Spleen (tissue), 11 donors: Measurements from ENCODE around the gene AP3B1. TPM values are rescaled to one million over a fixed set of nuclear protein-coding genes. Genes with fewer than 3 reads are reported as not detected.
"Not testable (repeated sequence)": the region's sequence is repeated elsewhere in the genome, so short reads cannot be mapped to it uniquely, and the experiment has no call there.

Experiments
- DNase-seq: peaks from one replicate; pipeline ENCODE4 v3.0.0-alpha.2; 2020
- H3K27ac ChIP-seq, 8 donors: fragments of 200-600 bp; sonication (generic) in 7 of 8; 1 replicate in 4 of 8; 2 replicates in 4 of 8; pipeline versions ENCODE4 v1.5.0 to v1.8.0; 2016 to 2021; ENCODE audit warnings: inconsistent platforms in 4 of 8, mild to moderate bottlenecking in 4 of 8, moderate library complexity in 1 of 8
- H3K27me3 ChIP-seq, 7 donors: fragments of 200-600 bp; sonication (generic) in 6 of 7; replicated peaks in 1 of 7; 1 replicate in 4 of 7; 2 replicates in 3 of 7; pipeline versions ENCODE4 v1.5.0 to v1.8.0; 2016 to 2021; ENCODE audit warnings: inconsistent platforms in 3 of 7, mild to moderate bottlenecking in 1 of 7
- H3K36me3 ChIP-seq, 6 donors: fragments of 200-600 bp; sonication (generic) in 5 of 6; 1 replicate in 4 of 6; 2 replicates in 2 of 6; pipeline versions ENCODE4 v1.5.0 to v1.8.0; 2016 to 2021; ENCODE audit warnings: inconsistent platforms in 2 of 6
- H3K4me1 ChIP-seq, 6 donors: fragments of 200-600 bp; sonication (generic) in 5 of 6; 1 replicate in 3 of 6; 2 replicates in 3 of 6; pipeline versions ENCODE4 v1.5.0 to v1.8.0; 2016 to 2021; ENCODE audit warnings: inconsistent platforms in 3 of 6
- H3K4me3 ChIP-seq, 8 donors: fragments of 200-600 bp; sonication (generic) in 7 of 8; 1 replicate in 4 of 8; 2 replicates in 4 of 8; pipeline versions ENCODE4 v1.5.0 to v1.8.0; 2016 to 2021; ENCODE audit warnings: inconsistent platforms in 4 of 8, mild to moderate bottlenecking in 4 of 8, moderate library complexity in 2 of 8
- H3K9me3 ChIP-seq, 8 donors: fragments of 200-600 bp; sonication (generic) in 7 of 8; 1 replicate in 4 of 8; 2 replicates in 4 of 8; pipeline versions ENCODE4 v1.5.0 to v1.8.0; 2016 to 2021; ENCODE audit warnings: inconsistent platforms in 4 of 8
- CTCF ChIP-seq, 11 experiments: fragments of 200-600 bp in 7 of 11; fragments of 450-650 bp in 4 of 11; sonication (generic) in 4 of 11; IDR thresholded peaks in 8 of 11; conservative IDR thresholded peaks in 3 of 11; 1 replicate in 7 of 11; 2 replicates in 4 of 11; pipeline versions ENCODE4 v1.4.0 to v1.8.0; 2016 to 2021; ENCODE audit warnings: antibody characterized with exemption in 11 of 11, inconsistent platforms in 4 of 11, mild to moderate bottlenecking in 1 of 11
- POLR2A ChIP-seq, 3 donors: fragments of 450-650 bp; IDR thresholded peaks; one replicate each; pipeline ENCODE4 v1.5.1; 2017; ENCODE audit warnings: antibody characterized with exemption in 3 of 3, mild to moderate bottlenecking in 1 of 3
- POLR2AphosphoS5 ChIP-seq, 3 donors: sonication (generic); formaldehyde crosslinking; IDR thresholded peaks; one replicate each; pipeline ENCODE4 v1.5.1; 2017; ENCODE audit warnings: antibody characterized with exemption in 3 of 3
- WGBS, 5 donors: extraction: QIAGEN DNeasy Blood & Tissue Kit in 3 of 5; methylation state at CpG; one replicate each; pipeline versions ENCODE4 v1.1.5 to v1.1.7; 2013 to 2018; 5-methylcytosine and 5-hydroxymethylcytosine counted together
- intact Hi-C: fragments of 100-400 bp; cut with DNase I; formaldehyde crosslinking; loops from one replicate; pipeline ENCODE4 v1.15.0; 2023; ENCODE audit warnings: low total_unique reads
- polyA plus RNA-seq, 3 donors: library from polyadenylated mRNA; stranded (reverse); fragments of 200-250 nt; gene quantifications; one replicate each; pipeline ENCODE4 v1.2.1, GENCODE V29; 2013
- total RNA-seq, 7 donors: library from RNA; depleted of rRNA in 3 of 7; stranded (reverse); fragments of >200 nt in 3 of 7; fragmentation: NEBNext Ultra II Directional in 4 of 7; extraction: Animal tissue kit (Norgen Biotek cat#: 25700) in 4 of 7; gene quantifications; one replicate each; pipeline versions ENCODE4 v1.1.0 to v1.2.1, GENCODE V29; 2016 to 2021
- donor health status: healthy with polysubstance abuse.
- donor health status: DM: no; HTN: no; CAD: no; lungs with moderate emphysema.
- donor health status: DM: no; HTN: no; CAD: no.
- donor health status: Bipolar disorder and iron deficiency.
- donor health status: healthy.
- donor health status: DM: no; HTN: no; CAD: no.
- donor health status: DM: yes; HTN: yes; CAD: no.

The AP3B1 gene
- total and polyA plus RNA-seq, 10 donors = 27.9 to 76.2 (median 48.2) TPM

GRCh38 chr5:78075301-78075700 lies 219.2 kb downstream of the AP3B1 start:
- no peaks in the 10 kb centered on the region for H3K27me3 ChIP-seq
- DNase-seq = no peak
- peak overlapping the region in 3 of 8 donors; percentile 10 to 50 (median 16) for H3K27ac ChIP-seq
- WGBS, 5 donors = 75 to 91% (median 79%) methylated on average over 3 of the region's 3 CpGs
- peaks cover 0 to 16% (median 8%) of the 10 kb centered on the region in 8 donors for H3K9me3 ChIP-seq
- no peaks in the 10 kb centered on the region for H3K4me1 ChIP-seq
- H3K4me3 ChIP-seq = no peak overlapping the region
- no peak for TF ChIP-seq POLR2A (IDR thresholded peaks at IDR 0.05)
- TF ChIP-seq POLR2AphosphoS5 (IDR thresholded peaks at IDR 0.05) = no peak
- H3K36me3 ChIP-seq = peaks cover 0 to 11% (median 0%) of the 10 kb centered on the region in 6 donors
- intact Hi-C loops = no loop called here

DNA sequence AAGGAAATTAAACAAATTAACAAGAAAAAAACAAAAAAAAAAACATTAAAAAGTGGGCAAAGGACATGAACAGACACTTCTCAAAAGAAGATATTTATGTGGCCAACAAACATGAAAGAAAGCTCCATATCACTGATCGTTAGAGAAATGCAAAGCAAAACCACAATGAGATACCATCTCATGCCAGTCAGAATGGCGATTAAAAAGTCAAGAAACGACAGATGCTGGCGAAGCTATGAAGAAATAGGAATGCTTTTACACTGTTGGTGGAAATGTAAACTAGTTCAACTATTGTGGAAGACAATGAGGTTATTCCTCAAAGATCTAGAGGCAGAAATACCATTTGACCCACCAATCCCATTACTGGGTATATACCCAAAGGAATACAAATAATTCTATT lies 223.8 kb downstream of the AP3B1 start:
- H3K27me3 ChIP-seq, H3K27ac ChIP-seq, H3K4me1 ChIP-seq, DNase-seq, intact Hi-C loops, H3K4me3 ChIP-seq: not testable (repeated sequence)
- 82 to 94% (median 91%) methylated on average over 4 of the region's 4 CpGs for WGBS, 5 donors
- Histone ChIP-seq H3K9me3 (peaks cover 0 to 41% (median 30%) of the 10 kb centered on the region in 8 donors), H3K36me3 (peaks cover 0 to 33% (median 0%) of the 10 kb centered on the region in 6 donors)

GRCh38 chr5:78067581-78067980 lies 226.9 kb downstream of the AP3B1 start:
- intact Hi-C loops, H3K4me3 ChIP-seq, DNase-seq, H3K27me3 ChIP-seq, H3K4me1 ChIP-seq, H3K27ac ChIP-seq: not testable (repeated sequence)
- Histone ChIP-seq H3K9me3 (peaks cover 0 to 41% (median 30%) of the 10 kb centered on the region in 8 donors), H3K36me3 (peaks cover 0 to 42% (median 0%) of the 10 kb centered on the region in 6 donors)
- 88 to 97% (median 93%) methylated on average over 3 of the region's 3 CpGs for WGBS, 5 donors

DNA sequence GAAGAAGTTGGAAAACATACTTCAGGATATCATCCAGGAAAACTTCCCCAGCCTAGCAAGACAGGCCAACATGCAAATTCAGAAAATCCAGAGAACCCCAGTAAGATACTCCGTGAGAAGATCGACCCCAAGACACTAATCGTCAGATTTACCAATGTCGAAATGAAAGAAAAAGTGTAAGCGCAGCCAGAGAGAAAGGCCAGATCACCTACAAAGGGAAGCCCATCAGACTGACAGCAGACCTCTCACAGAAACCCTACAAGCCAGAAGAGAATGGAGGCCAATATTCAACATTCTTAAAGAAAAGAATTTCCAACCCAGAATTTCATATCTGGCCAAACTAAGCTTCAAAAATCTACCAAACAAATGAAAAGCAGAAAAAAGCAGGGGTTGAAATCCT lies 227.8 kb downstream of the AP3B1 start:
- WGBS, 5 donors = 96 to 99% (median 97%) methylated on average over 5 of the region's 5 CpGs
- H3K27ac ChIP-seq, H3K27me3 ChIP-seq, H3K4me1 ChIP-seq, H3K4me3 ChIP-seq, intact Hi-C loops, DNase-seq: not testable (repeated sequence)
- H3K9me3 ChIP-seq = peaks cover 0 to 41% (median 30%) of the 10 kb centered on the region in 8 donors
- peaks cover 0 to 43% (median 0%) of the 10 kb centered on the region in 6 donors for H3K36me3 ChIP-seq

GRCh38 chr5:78065663-78066062 lies 228.8 kb downstream of the AP3B1 start:
- peaks cover 0 to 37% (median 0%) of the 10 kb centered on the region in 6 donors for H3K36me3 ChIP-seq
- TF ChIP-seq POLR2AphosphoS5 (IDR thresholded peaks at IDR 0.05) (no peak), CTCF (IDR thresholded peaks at IDR 0.05 in 8 of 11, conservative IDR thresholded peaks at IDR 0.05 in 3 of 11) (no peak), POLR2A (IDR thresholded peaks at IDR 0.05) (no peak)
- H3K4me1 ChIP-seq = no peaks in the 10 kb centered on the region
- peaks cover 0 to 34% (median 22%) of the 10 kb centered on the region in 8 donors for H3K9me3 ChIP-seq
- H3K27ac ChIP-seq = no peak overlapping the region
- H3K27me3 ChIP-seq = no peaks in the 10 kb centered on the region
- 95 to 100% (median 98%) methylated on average over 3 to 5 of the region's 5 CpGs for WGBS, 5 donors
- intact Hi-C loops = no loop called here
- no peak overlapping the region for H3K4me3 ChIP-seq
- no peak for DNase-seq

- Histone ChIP-seq H3K4me3 (no peak overlapping the region), H3K27ac (no peak overlapping the region), H3K9me3 (peaks cover 0 to 28% (median 20%) of the 10 kb centered on the region in 8 donors), H3K4me1 (no peaks in the 10 kb centered on the region), H3K36me3 (peaks cover 0 to 36% (median 0%) of the 10 kb centered on the region in 6 donors), H3K27me3 (no peaks in the 10 kb centered on the region)
- intact Hi-C loops = no loop called here
- TF ChIP-seq POLR2AphosphoS5 (IDR thresholded peaks at IDR 0.05) = peak in 1 of 3 donors; percentile 25
- no peak for TF ChIP-seq CTCF (IDR thresholded peaks at IDR 0.05 in 8 of 11, conservative IDR thresholded peaks at IDR 0.05 in 3 of 11)
- no peak for TF ChIP-seq POLR2A (IDR thresholded peaks at IDR 0.05)
- WGBS, 5 donors = 83 to 93% (median 90%) methylated on average over 7 to 12 of the region's 12 CpGs
- no peak for DNase-seq
Measured at GRCh38 chr5:78064941-78065472, 229.5 kb downstream of the AP3B1 start.
